NCI-H1092 (cell line): ENCODE measurements around the gene ZNF385C.
"Not testable (repeated sequence)": the region's sequence is repeated elsewhere in the genome, so short reads cannot be mapped to it uniquely, and the experiment has no call there.

Experiments used
- DNase-seq: peaks from one replicate; lab custom pipeline; 2025; lab: John Stamatoyannopoulos, UW

Gene ZNF385C

GRCh38 chr17:42050393-42051012 is 47.8 kb downstream of the ZNF385C start, which contains the start of gene C17orf113:
Gene C17orf113, minus strand, starts transcription at chr17:42050601. Its CDS starts 7,225 bp downstream, at chr17:42043376.
- peak; percentile 37 for DNase-seq

- DNase-seq = no peak
Observed at GRCh38 chr17:42049834-42050392, 48.4 kb downstream of the ZNF385C start.

- DNase-seq = no peak
Observed at GRCh38 chr17:42047343-42047742, 50.9 kb downstream of the ZNF385C start.

GRCh38 chr17:42045719-42046118 is 52.6 kb downstream of the ZNF385C start:
- DNase-seq = no peak

- DNase-seq = no peak
Observed at GRCh38 chr17:42042598-42043319, 55.5 kb downstream of the ZNF385C start.

- no peak for DNase-seq
Observed at GRCh38 chr17:42041619-42042018, 56.7 kb downstream of the ZNF385C start.

- no peak for DNase-seq
Observed at GRCh38 chr17:42040818-42041217, 57.5 kb downstream of the ZNF385C start.

- no peak for DNase-seq
Observed at GRCh38 chr17:42039794-42040763, 58.2 kb downstream of the ZNF385C start.

GRCh38 chr17:42038221-42038973 is 59.9 kb downstream of the ZNF385C start:
- no peak for DNase-seq

GRCh38 chr17:42034059-42034458 is 64.2 kb downstream of the ZNF385C start:
- DNase-seq = no peak

- DNase-seq = no peak
Observed at GRCh38 chr17:42031584-42031983, 66.7 kb downstream of the ZNF385C start.

GRCh38 chr17:42028791-42029127 is 69.5 kb downstream of the ZNF385C start:
- no peak for DNase-seq

- DNase-seq = no peak
Observed at GRCh38 chr17:42027961-42028790, 70.1 kb downstream of the ZNF385C start.

- DNase-seq = no peak
Observed at GRCh38 chr17:42027590-42027889, 70.7 kb downstream of the ZNF385C start.

- no peak for DNase-seq
Observed at GRCh38 chr17:42026857-42027589, 71.2 kb downstream of the ZNF385C start.

GRCh38 chr17:42025936-42026335 is 72.3 kb downstream of the ZNF385C start:
- no peak for DNase-seq

GRCh38 chr17:42025191-42025579 is 73.1 kb downstream of the ZNF385C start:
- no peak for DNase-seq

- no peak for DNase-seq
Observed at GRCh38 chr17:42023524-42024349, 74.5 kb downstream of the ZNF385C start.

GRCh38 chr17:42020845-42021244 is 77.4 kb downstream of the ZNF385C start:
- DNase-seq = not testable (repeated sequence)
